PC-3 (cell line): Measurements from ENCODE around the gene LRRTM3. TPM values are rescaled to one million over a fixed set of nuclear protein-coding genes. Genes with fewer than 3 reads are reported as not detected.

Experiments used
- ATAC-seq: fragments of 200-7000 bp; cut with Tn5 transposase; 2 replicates; pipeline ENCODE4 v1.9.1; 2020; ENCODE audit warnings: mild to moderate bottlenecking, moderate library complexity
- BruUV-seq: library from RNA; stranded (reverse); fragments of 400-500 nt; replicated peaks from 2 replicates; lab custom pipeline; 2021; lab: Mats Ljungman, UMichigan
- CTCF ChIA-PET: fragments of 300-600 bp; sonication (Branson Sonifier 250); formaldehyde crosslinking; loops from one replicate; lab custom pipeline; 2022; ENCODE audit warnings: antibody characterized with exemption; lab: Charles Lee
- POLR2A ChIA-PET: fragments of 300-600 bp; sonication (Branson Sonifier 250); formaldehyde crosslinking; loops from one replicate; lab custom pipeline; 2022; ENCODE audit warnings: antibody characterized with exemption; ENCODE audit not compliant: unreplicated experiment; lab: Charles Lee
- DNase-seq: peaks from one replicate; pipeline ENCODE4 v3.0.0-alpha.2; 2015
- H2AFZ ChIP-seq: fragments of 300-600 bp; sonication (generic); 2 replicates; pipeline ENCODE4 v1.6.0; 2016; ENCODE audit warnings: antibody characterized with exemption, low read length
- H3F3A ChIP-seq: fragments of 300-600 bp; sonication (generic); one replicate; pipeline ENCODE4 v1.6.0; 2017; ENCODE audit warnings: antibody characterized with exemption, low read length, control low read depth, mild to moderate bottlenecking; ENCODE audit not compliant: unreplicated experiment
- H3K27ac ChIP-seq: fragments of 300-600 bp; sonication (generic); 2 replicates; pipeline ENCODE4 v1.5.1; 2016; ENCODE audit warnings: mild to moderate bottlenecking, low read length
- H3K27me3 ChIP-seq: fragments of 300-600 bp; sonication (generic); 2 replicates; pipeline ENCODE4 v1.6.1; 2016; ENCODE audit warnings: low read length, mixed read lengths
- H3K36me3 ChIP-seq: fragments of 300-600 bp; sonication (generic); 2 replicates; pipeline ENCODE4 v1.6.1; 2016; ENCODE audit warnings: low read depth, mixed run types, low read length, mixed read lengths
- H3K4me1 ChIP-seq: fragments of 300-600 bp; sonication (generic); 2 replicates; pipeline ENCODE4 v1.5.1; 2016; ENCODE audit warnings: low read length; ENCODE audit not compliant: insufficient read depth
- H3K4me2 ChIP-seq: fragments of 300-600 bp; sonication (generic); 2 replicates; pipeline ENCODE4 v1.6.0; 2016; ENCODE audit warnings: low read length
- H3K4me3 ChIP-seq: fragments of 300-600 bp; sonication (generic); 2 replicates; pipeline ENCODE4 v1.5.1; 2016; ENCODE audit warnings: mild to moderate bottlenecking, low read length, mixed read lengths
- H3K79me2 ChIP-seq: fragments of 300-600 bp; sonication (generic); 2 replicates; pipeline ENCODE4 v1.6.1; 2017; ENCODE audit warnings: low read length, mixed read lengths
- H3K9ac ChIP-seq: fragments of 300-600 bp; sonication (generic); 2 replicates; pipeline ENCODE4 v1.6.0; 2016; ENCODE audit warnings: mild to moderate bottlenecking, low read length
- H3K9me2 ChIP-seq: fragments of 300-600 bp; sonication (generic); replicated peaks from 2 replicates; pipeline ENCODE4 v1.6.1; 2016; ENCODE audit warnings: mixed run types, low read length, mixed read lengths
- H3K9me3 ChIP-seq: fragments of 300-600 bp; sonication (generic); 2 replicates; pipeline ENCODE4 v1.6.1; 2016; ENCODE audit warnings: low read length, mixed read lengths
- H4K20me1 ChIP-seq: fragments of 300-600 bp; sonication (generic); 2 replicates; pipeline ENCODE4 v1.6.1; 2016; ENCODE audit warnings: low read length, mixed read lengths
- EZH2 ChIP-seq: fragments of 300-600 bp; sonication (generic); IDR thresholded peaks from one replicate; pipeline ENCODE4 v1.6.1; 2017; ENCODE audit warnings: antibody characterized with exemption, mild to moderate bottlenecking, low read length; ENCODE audit not compliant: unreplicated experiment
- EZH2phosphoT487 ChIP-seq: fragments of 300-600 bp; sonication (generic); IDR thresholded peaks from 2 replicates; pipeline ENCODE4 v1.6.1; 2018; ENCODE audit warnings: mild to moderate bottlenecking, antibody characterized with exemption, low read length, borderline replicate concordance
- intact Hi-C: fragments of 100-400 bp; cut with micrococcal nuclease; formaldehyde crosslinking; loops from 2 replicates; pipeline ENCODE4 v1.9.0; 2023
- total RNA-seq: library from RNA; depleted of rRNA; stranded (reverse); fragments of >200 nt; gene quantifications from 2 replicates; pipeline ENCODE4 v1.2.3, GENCODE V29; 2014
- TF ChIP-seq, protein P1 (sequence below): fragments of 300-600 bp; sonication (generic); conservative IDR thresholded peaks from 2 replicates; pipeline ENCODE4 v1.5.1; 2017; ENCODE audit warnings: antibody characterized with exemption, low read depth, mild to moderate bottlenecking, low read length

Gene LRRTM3
- total RNA-seq, 1 experiment from 2014 or later = 0.15 TPM

DNA sequence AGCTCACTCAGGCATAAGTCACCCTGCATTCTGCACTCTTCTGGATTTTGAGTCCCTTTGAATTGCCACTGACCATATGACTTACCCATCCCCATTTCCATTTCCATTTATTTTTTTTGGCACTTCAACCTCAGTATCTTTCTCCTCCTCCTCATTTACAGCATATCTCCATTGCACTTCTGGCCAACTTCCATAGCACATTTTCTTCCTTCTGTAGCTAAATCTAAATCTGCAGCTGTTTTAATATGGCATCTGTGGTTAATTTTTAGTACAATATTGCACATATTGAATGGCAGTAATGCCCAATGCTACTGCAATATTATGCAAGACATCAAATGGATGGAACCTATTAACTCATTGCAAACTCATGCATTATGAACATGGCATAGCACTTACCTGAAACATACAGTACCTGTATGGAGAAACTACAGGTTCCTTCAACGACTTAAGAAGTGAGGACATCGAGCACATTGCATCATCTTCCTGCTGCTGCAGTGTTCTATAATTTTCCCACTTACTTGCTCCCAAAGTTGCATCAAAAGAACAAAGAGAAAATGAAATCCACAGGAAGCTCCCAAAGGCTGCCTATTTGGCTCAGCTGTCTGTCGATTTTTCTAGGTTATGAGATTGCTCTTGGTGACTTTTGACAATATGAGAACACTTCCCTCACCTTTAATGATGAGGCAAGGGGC lies 55.7 kb downstream of the LRRTM3 start:
- BruUV-seq = no TSS peak
- Histone ChIP-seq H3K9ac (no peak overlapping the region), H3K36me3 (no peaks in the 10 kb centered on the region), H3F3A (no peaks in the 10 kb centered on the region), H3K27ac (no peak overlapping the region), H3K9me2 (0 out of 2 replicates have a peak, but pooled peaks cover 3% of the 10 kb centered on the region), H3K4me3 (no peak overlapping the region), H3K4me2 (no peak overlapping the region), H3K4me1 (no peaks in the 10 kb centered on the region), H3K9me3 (no peaks in the 10 kb centered on the region), H3K79me2 (no peaks in the 10 kb centered on the region), H2AFZ (no peak overlapping the region), H3K27me3 (peaks cover 54% of the 10 kb centered on the region), H4K20me1 (no peaks in the 10 kb centered on the region)
- DNase-seq = no peak
- CTCF ChIA-PET = no interaction called here
- POLR2A ChIA-PET = no interaction called here
- ATAC-seq = no peak
- TF ChIP-seq, protein P1, sequence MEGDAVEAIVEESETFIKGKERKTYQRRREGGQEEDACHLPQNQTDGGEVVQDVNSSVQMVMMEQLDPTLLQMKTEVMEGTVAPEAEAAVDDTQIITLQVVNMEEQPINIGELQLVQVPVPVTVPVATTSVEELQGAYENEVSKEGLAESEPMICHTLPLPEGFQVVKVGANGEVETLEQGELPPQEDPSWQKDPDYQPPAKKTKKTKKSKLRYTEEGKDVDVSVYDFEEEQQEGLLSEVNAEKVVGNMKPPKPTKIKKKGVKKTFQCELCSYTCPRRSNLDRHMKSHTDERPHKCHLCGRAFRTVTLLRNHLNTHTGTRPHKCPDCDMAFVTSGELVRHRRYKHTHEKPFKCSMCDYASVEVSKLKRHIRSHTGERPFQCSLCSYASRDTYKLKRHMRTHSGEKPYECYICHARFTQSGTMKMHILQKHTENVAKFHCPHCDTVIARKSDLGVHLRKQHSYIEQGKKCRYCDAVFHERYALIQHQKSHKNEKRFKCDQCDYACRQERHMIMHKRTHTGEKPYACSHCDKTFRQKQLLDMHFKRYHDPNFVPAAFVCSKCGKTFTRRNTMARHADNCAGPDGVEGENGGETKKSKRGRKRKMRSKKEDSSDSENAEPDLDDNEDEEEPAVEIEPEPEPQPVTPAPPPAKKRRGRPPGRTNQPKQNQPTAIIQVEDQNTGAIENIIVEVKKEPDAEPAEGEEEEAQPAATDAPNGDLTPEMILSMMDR = no peak
- TF ChIP-seq EZH2phosphoT487 (no peak), EZH2 (no peak)
- intact Hi-C loops = no loop called here

DNA sequence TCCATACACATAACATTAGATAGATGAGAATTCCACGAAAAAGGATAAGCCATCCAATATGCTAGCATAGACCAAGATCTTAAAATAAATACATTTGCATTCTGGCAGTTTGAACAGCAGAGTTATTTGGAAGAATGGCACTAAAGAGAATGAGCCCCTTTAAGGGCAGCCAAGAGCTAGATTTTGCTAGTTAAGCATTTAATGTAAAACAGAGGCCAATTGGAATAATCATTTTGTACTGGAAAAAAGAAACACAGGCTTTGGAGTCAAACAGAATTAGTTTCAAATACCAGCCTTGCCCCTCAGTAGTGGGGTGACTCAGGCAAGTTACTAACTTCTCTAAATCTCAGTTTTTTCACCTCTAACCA lies 56.2 kb downstream of the LRRTM3 start:
- Histone ChIP-seq H3K36me3 (no peaks in the 10 kb centered on the region), H4K20me1 (no peaks in the 10 kb centered on the region), H3K4me3 (no peak overlapping the region), H3K4me1 (no peaks in the 10 kb centered on the region), H3K9ac (no peak overlapping the region), H3K9me3 (no peaks in the 10 kb centered on the region), H3K27ac (no peak overlapping the region), H3K79me2 (no peaks in the 10 kb centered on the region), H2AFZ (no peak overlapping the region), H3K27me3 (peaks cover 59% of the 10 kb centered on the region), H3F3A (no peaks in the 10 kb centered on the region), H3K9me2 (0 out of 2 replicates have a peak, but pooled peaks cover 3% of the 10 kb centered on the region), H3K4me2 (no peak overlapping the region)
- POLR2A ChIA-PET = no interaction called here
- no peak for TF ChIP-seq EZH2phosphoT487
- TF ChIP-seq, protein P1 = no peak
- TF ChIP-seq EZH2 = no peak
- DNase-seq (no peak), ATAC-seq (no peak)
- intact Hi-C loops = no loop called here
- BruUV-seq = no TSS peak
- CTCF ChIA-PET = no interaction called here

DNA sequence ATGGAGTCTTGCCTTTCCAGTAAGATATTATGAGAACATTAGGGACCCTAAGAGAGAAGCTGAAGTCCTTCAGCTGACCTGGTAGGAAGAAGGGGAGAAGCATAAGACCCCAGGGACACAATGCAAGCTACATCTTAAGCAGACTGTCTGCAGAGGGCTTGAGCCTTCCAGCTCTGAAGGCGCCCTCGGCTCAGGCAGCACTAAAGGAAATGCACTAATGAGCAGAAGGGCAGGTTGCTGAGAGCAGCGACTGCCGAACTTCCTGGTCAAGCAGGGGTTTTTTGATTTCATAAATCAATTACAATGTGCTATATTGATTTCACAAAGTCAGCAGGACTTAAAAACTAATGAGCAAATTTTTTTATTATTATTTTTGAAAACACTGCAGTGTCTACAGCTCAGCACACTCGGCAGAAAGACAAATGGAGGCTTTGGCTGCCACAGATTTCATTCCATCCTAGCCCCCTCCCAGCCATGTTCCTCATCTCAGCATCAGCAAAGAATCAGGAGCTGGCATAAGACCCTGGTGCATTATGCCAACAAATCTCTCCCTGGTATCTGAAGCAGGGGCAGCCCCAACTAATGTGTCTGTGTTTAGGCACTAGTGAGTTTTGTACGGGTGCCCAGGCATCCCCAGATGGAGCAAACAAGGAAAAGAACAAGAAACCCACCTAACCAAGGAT lies 57.1 kb downstream of the LRRTM3 start:
- Histone ChIP-seq H3K79me2 (no peaks in the 10 kb centered on the region), H3K36me3 (no peaks in the 10 kb centered on the region), H3K4me2 (no peak overlapping the region), H3K27me3 (peaks cover 66% of the 10 kb centered on the region), H3F3A (no peaks in the 10 kb centered on the region), H4K20me1 (no peaks in the 10 kb centered on the region), H3K9ac (no peak overlapping the region), H2AFZ (no peak overlapping the region), H3K9me3 (no peaks in the 10 kb centered on the region), H3K9me2 (0 out of 2 replicates have a peak, but pooled peaks cover 3% of the 10 kb centered on the region), H3K4me3 (no peak overlapping the region), H3K4me1 (no peaks in the 10 kb centered on the region), H3K27ac (no peak overlapping the region)
- TF ChIP-seq EZH2phosphoT487 = no peak
- TF ChIP-seq, protein P1 = no peak
- no peak for TF ChIP-seq EZH2
- ChIA-PET CTCF (no interaction called here), POLR2A (no interaction called here)
- no TSS peak for BruUV-seq
- ATAC-seq (peak; percentile 33; the same call in 1 of the 2 replicates), DNase-seq (no peak)
- intact Hi-C loops = no loop called here
